IMR-90 (cell line): ENCODE data around the gene CCM2. TPM values are rescaled to one million over a fixed set of nuclear protein-coding genes. Genes with fewer than 3 reads are reported as not detected.

Experiments
- ATAC-seq: fragments of 200-7000 bp; cut with Tn5 transposase; 2 replicates; pipeline ENCODE4 v1.9.1; 2020; ENCODE audit warnings: low read depth, mild to moderate bottlenecking, moderate library complexity
- BruUV-seq: library from RNA; stranded (reverse); fragments of 400-500 nt; replicated peaks from 2 replicates; lab custom pipeline; 2021; lab: Mats Ljungman, UMichigan
- CTCF ChIA-PET: fragments of 300-600 bp; formaldehyde crosslinking; extraction: SDS; loops from one replicate; lab custom pipeline; 2021; ENCODE audit warnings: antibody characterized with exemption; lab: Yijun Ruan, JAX
- POLR2A ChIA-PET: fragments of 300-600 bp; sonication (Branson Sonifier 250); formaldehyde crosslinking; loops from one replicate; lab custom pipeline; 2022; ENCODE audit warnings: antibody characterized with exemption; ENCODE audit not compliant: unreplicated experiment; lab: Charles Lee
- DNase-seq: peaks from one replicate; pipeline ENCODE4 v3.0.0; 2013
- H2AFZ ChIP-seq: replicated peaks from 2 replicates; pipeline ENCODE3; 2013; ENCODE audit warnings: low read length, mild to moderate bottlenecking; ENCODE audit not compliant: poor library complexity
- H2AK5ac ChIP-seq: 2 replicates; pipeline ENCODE4 v1.6.1; 2013; ENCODE audit warnings: low read depth, low read length, inconsistent platforms
- H2AK9ac ChIP-seq: replicated peaks from 2 replicates; pipeline ENCODE3; 2013; ENCODE audit warnings: mild to moderate bottlenecking, low read depth, low read length, moderate library complexity; ENCODE audit not compliant: poor library complexity
- H2BK120ac ChIP-seq: 2 replicates; pipeline ENCODE4 v1.6.1; 2013; ENCODE audit warnings: low read depth, low read length, inconsistent platforms
- H2BK15ac ChIP-seq: 3 replicates; pipeline ENCODE4 v1.6.1; 2013; ENCODE audit warnings: low read depth, low read length, inconsistent platforms
- H2BK20ac ChIP-seq: 2 replicates; pipeline ENCODE4 v1.6.1; 2013; ENCODE audit warnings: low read depth, mild to moderate bottlenecking, inconsistent platforms, low read length, moderate library complexity
- H2BK5ac ChIP-seq: 2 replicates; pipeline ENCODE4 v1.6.1; 2013; ENCODE audit warnings: mild to moderate bottlenecking, low read depth, low read length, inconsistent platforms; ENCODE audit not compliant: poor library complexity, severe bottlenecking
- H3K14ac ChIP-seq: replicated peaks from 2 replicates; pipeline ENCODE4 v1.6.1; 2013; ENCODE audit warnings: low read depth, low read length, inconsistent platforms
- H3K18ac ChIP-seq: 2 replicates; pipeline ENCODE4 v1.6.1; 2013; ENCODE audit warnings: low read depth, low read length, control low read depth
- H3K23ac ChIP-seq: 2 replicates; pipeline ENCODE4 v1.6.1; 2013; ENCODE audit warnings: low read depth, low read length, inconsistent platforms
- H3K27ac ChIP-seq: 2 replicates; pipeline ENCODE4 v1.5.1; 2013; ENCODE audit warnings: mild to moderate bottlenecking, control low read depth, low read length; ENCODE audit not compliant: insufficient read depth
- H3K27me3 ChIP-seq: 2 replicates; pipeline ENCODE4 v1.6.1; 2013; ENCODE audit warnings: low read length; ENCODE audit not compliant: control insufficient read depth, insufficient read depth
- H3K36me3 ChIP-seq: 2 replicates; pipeline ENCODE4 v1.6.1; 2013; ENCODE audit warnings: low read length, mixed read lengths; ENCODE audit not compliant: control insufficient read depth, insufficient read depth
- H3K4ac ChIP-seq: 2 replicates; pipeline ENCODE4 v1.6.1; 2013; ENCODE audit warnings: low read depth, low read length, inconsistent platforms
- H3K4me1 ChIP-seq: 2 replicates; pipeline ENCODE4 v1.6.1; 2013; ENCODE audit warnings: low read length, mixed read lengths; ENCODE audit not compliant: control insufficient read depth, insufficient read depth
- H3K4me2 ChIP-seq: 2 replicates; pipeline ENCODE4 v1.6.1; 2013; ENCODE audit warnings: low read depth, mild to moderate bottlenecking, control low read depth, low read length, moderate library complexity
- H3K4me3 ChIP-seq: 2 replicates; pipeline ENCODE4 v1.5.1; 2013; ENCODE audit warnings: low read depth, mild to moderate bottlenecking, control low read depth, low read length, moderate library complexity; ENCODE audit not compliant: insufficient read depth
- H3K56ac ChIP-seq: 2 replicates; pipeline ENCODE4 v1.6.1; 2013; ENCODE audit warnings: low read length, inconsistent platforms; ENCODE audit not compliant: insufficient read depth; ENCODE audit errors: extremely low read depth
- H3K79me1 ChIP-seq, 2 experiments: 2 replicates each; pipeline ENCODE4 v1.6.1; 2013; ENCODE audit warnings: low read length in 2 of 2, inconsistent platforms in 1 of 2, low read depth in 1 of 2
- H3K9ac ChIP-seq: 2 replicates; pipeline ENCODE4 v1.6.1; 2013; ENCODE audit warnings: low read depth, low read length, control low read depth
- H3K9me1 ChIP-seq: 2 replicates; pipeline ENCODE4 v1.6.1; 2013; ENCODE audit warnings: low read length, inconsistent platforms; ENCODE audit not compliant: insufficient read depth
- H3K9me3 ChIP-seq: 2 replicates; pipeline ENCODE4 v1.6.1; 2013; ENCODE audit warnings: low read length; ENCODE audit not compliant: control insufficient read depth, insufficient read depth
- H4K20me1 ChIP-seq: 2 replicates; pipeline ENCODE4 v1.6.1; 2013; ENCODE audit warnings: low read length, inconsistent platforms; ENCODE audit not compliant: insufficient read depth
- H4K5ac ChIP-seq: 2 replicates; pipeline ENCODE4 v1.6.1; 2013; ENCODE audit warnings: mild to moderate bottlenecking, low read depth, low read length, control low read depth
- H4K8ac ChIP-seq, 2 experiments: 2 replicates each; pipeline ENCODE4 v1.6.1; 2013; ENCODE audit warnings: low read depth in 2 of 2, low read length in 2 of 2, control low read depth in 1 of 2, inconsistent platforms in 1 of 2
- H4K91ac ChIP-seq: 2 replicates; pipeline ENCODE4 v1.6.1; 2013; ENCODE audit warnings: low read depth, low read length, inconsistent platforms; ENCODE audit not compliant: insufficient read depth
- BHLHE40 ChIP-seq: fragments of 150-350 bp; IDR thresholded peaks from 2 replicates; pipeline ENCODE4 v1.6.1; 2016; ENCODE audit warnings: mild to moderate bottlenecking, low read depth, low read length
- CHD1 ChIP-seq: IDR thresholded peaks from 2 replicates; pipeline ENCODE4 v1.6.1; 2012; ENCODE audit warnings: low read depth, low read length, improper control_type of control experiment
- MAZ ChIP-seq: IDR thresholded peaks from 2 replicates; pipeline ENCODE4 v1.6.1; 2012; ENCODE audit warnings: low read depth, mild to moderate bottlenecking, low read length, improper control_type of control experiment, moderate library complexity, borderline replicate concordance
- MXI1 ChIP-seq: IDR thresholded peaks from 2 replicates; pipeline ENCODE4 v1.6.1; 2012; ENCODE audit warnings: low read depth, mild to moderate bottlenecking, low read length, moderate library complexity, borderline replicate concordance
- RAD21 ChIP-seq: IDR thresholded peaks from 2 replicates; pipeline ENCODE4 v1.6.1; 2012; ENCODE audit warnings: low read length, improper control_type of control experiment
- RCOR1 ChIP-seq: IDR thresholded peaks from 2 replicates; pipeline ENCODE4 v1.6.1; 2012; ENCODE audit warnings: mild to moderate bottlenecking, low read length, improper control_type of control experiment; ENCODE audit not compliant: insufficient replicate concordance
- RFX5 ChIP-seq: IDR thresholded peaks from 2 replicates; pipeline ENCODE4 v1.8.0; 2012; ENCODE audit warnings: low read depth, mild to moderate bottlenecking, low read length, moderate library complexity
- WGBS, 2 experiments: methylation state at CpG; one replicate each; pipeline versions ENCODE4 v1.1.5 to v1.1.7; 2013; ENCODE audit warnings: missing lambda C conversion rate in 2 of 2; ENCODE audit not compliant: insufficient read length in 1 of 2; ENCODE audit errors: extremely low coverage in 2 of 2; 5-methylcytosine and 5-hydroxymethylcytosine counted together
- dilution Hi-C: fragments of 300-500 bp; cut with HindIII; formaldehyde crosslinking; loops from one replicate; pipeline ENCODE4 v1.14.3; 2018; ENCODE audit warnings: low sequenced_read_pairs; ENCODE audit not compliant: unreplicated experiment
- in situ Hi-C: fragments of 300-500 bp; cut with MboI; formaldehyde crosslinking; loops from 3 replicates; pipeline ENCODE4 v1.14.3; 2019; ENCODE audit warnings: low sequenced_read_pairs, inconsistent platforms, mixed read lengths
- intact Hi-C: fragments of 100-400 bp; cut with micrococcal nuclease; formaldehyde crosslinking; loops from 2 replicates; pipeline ENCODE4 v1.10.0; 2022
- polyA plus RNA-seq, 3 experiments: library from polyadenylated mRNA; depleted of rRNA; stranded (reverse); fragments of >200 nt; gene quantifications; 2 replicates each; pipeline ENCODE4 v1.2.3, GENCODE V29; 2012; ENCODE audit warnings: low replicate concordance in 1 of 3
- total RNA-seq: library from RNA; depleted of rRNA; stranded (reverse); fragments of >200 nt; gene quantifications from 2 replicates; pipeline ENCODE4 v1.2.3, GENCODE V29; 2012
- TF ChIP-seq, protein P1 (sequence below): fragments of 150-350 bp; IDR thresholded peaks from 2 replicates; pipeline ENCODE4 v1.6.1; 2016; ENCODE audit warnings: low read depth, mild to moderate bottlenecking, low read length, moderate library complexity, borderline replicate concordance

CCM2 gene
- total and polyA plus RNA-seq, 2 of the 4 experiments (the other 2 are of a cell fraction): 65.2 to 78.5 TPM

DNA sequence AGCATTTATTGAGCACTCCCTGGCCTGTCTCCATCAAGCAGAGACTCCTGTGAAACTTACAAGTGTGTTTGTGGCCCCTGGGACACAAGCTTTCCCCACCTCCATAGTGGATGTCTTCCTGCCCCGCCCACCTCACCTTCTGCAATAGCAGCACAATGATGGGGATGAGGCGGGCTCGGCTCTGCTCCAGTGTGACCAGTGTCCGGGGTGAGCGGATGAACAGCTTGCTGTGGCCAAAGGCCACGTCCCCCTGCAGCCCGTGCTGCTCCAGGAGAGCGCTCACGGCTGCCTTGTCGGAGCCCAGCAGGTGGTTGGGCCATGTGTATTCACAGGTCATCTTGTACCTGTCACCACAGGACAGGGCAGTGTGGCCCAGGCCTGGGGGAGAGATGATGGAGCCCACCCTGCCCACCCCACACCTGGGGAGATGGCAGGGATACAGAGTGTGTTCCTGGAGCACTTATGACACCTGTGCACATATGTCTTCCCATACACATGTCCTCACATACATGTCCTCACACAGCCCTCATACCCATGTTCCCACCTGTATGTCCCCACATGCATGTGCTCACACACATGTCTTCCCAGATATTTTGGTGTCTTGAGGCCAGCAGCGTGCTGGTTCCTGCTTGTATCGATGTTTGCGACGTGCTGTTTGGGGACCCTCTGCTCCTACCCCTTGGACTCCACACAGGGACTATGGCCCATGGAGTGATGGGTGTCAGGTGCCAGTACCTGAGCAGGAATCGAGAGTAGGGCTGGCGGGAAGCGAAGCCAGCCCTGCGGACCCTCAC lies 33.9 kb upstream of the CCM2 start:
- DNase-seq (no peak), ATAC-seq (no peak)
- Histone ChIP-seq H2AK9ac (no peak overlapping the region), H3K36me3 (no peaks in the 10 kb centered on the region), H2BK120ac (no peak overlapping the region), H3K18ac (no peak overlapping the region), H3K23ac (no peak overlapping the region), H3K9me1 (no peaks in the 10 kb centered on the region), H3K4ac (no peak overlapping the region), H3K79me1 (no peaks in the 10 kb centered on the region), H3K56ac (no peak overlapping the region), H4K5ac (no peak overlapping the region), H2BK15ac (no peak overlapping the region), H3K9me3 (no peaks in the 10 kb centered on the region), H2AFZ (no peak overlapping the region), H4K8ac (no peak overlapping the region), H3K14ac (no peak overlapping the region), H2BK20ac (no peak overlapping the region), H4K20me1 (no peaks in the 10 kb centered on the region), H4K91ac (no peak overlapping the region), H3K4me2 (no peak overlapping the region), H3K4me3 (no peak overlapping the region), H2AK5ac (no peak overlapping the region), H3K27ac (no peak overlapping the region), H3K27me3 (peaks cover 21% of the 10 kb centered on the region), H3K9ac (no peak overlapping the region), H3K4me1 (peaks cover 5% of the 10 kb centered on the region; the same call in 1 of the 2 replicates), H2BK5ac (no peak overlapping the region)
- in situ Hi-C loops (loop anchor here (10.0 kb wide), 1 partner anchor 169 kb away; no protein-coding TSS in a partner anchor), intact Hi-C loops (no loop called here), dilution Hi-C loops (no loop called here)
- TF ChIP-seq CHD1 (no peak), RCOR1 (no peak), RFX5 (no peak), RAD21 (no peak), MAZ (no peak), MXI1 (no peak), BHLHE40 (no peak)
- TF ChIP-seq, protein P1, sequence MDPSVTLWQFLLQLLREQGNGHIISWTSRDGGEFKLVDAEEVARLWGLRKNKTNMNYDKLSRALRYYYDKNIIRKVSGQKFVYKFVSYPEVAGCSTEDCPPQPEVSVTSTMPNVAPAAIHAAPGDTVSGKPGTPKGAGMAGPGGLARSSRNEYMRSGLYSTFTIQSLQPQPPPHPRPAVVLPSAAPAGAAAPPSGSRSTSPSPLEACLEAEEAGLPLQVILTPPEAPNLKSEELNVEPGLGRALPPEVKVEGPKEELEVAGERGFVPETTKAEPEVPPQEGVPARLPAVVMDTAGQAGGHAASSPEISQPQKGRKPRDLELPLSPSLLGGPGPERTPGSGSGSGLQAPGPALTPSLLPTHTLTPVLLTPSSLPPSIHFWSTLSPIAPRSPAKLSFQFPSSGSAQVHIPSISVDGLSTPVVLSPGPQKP: no peak
- 76% methylated on average over 5 of the region's 18 CpGs; no CpG with 5 or more reads in 1 of the 2 experiments for WGBS, 2 experiments
- BruUV-seq: no TSS peak
- ChIA-PET POLR2A (no interaction called here), CTCF (no interaction called here)
